ENCODE data around the gene JMJD6.
"Not testable (repeated sequence)": the region's sequence is repeated elsewhere in the genome, so short reads cannot be mapped to it uniquely, and the experiment has no call there.

Gene JMJD6

GRCh38 chr17:76726231-76726775, at the start of gene JMJD6:
Gene JMJD6 (minus strand): TSS chr17:76726606. CDS start chr17:76726475, 131 bp downstream.
- peak; percentile 98 for DNase-seq

GRCh38 chr17:76775021-76775600, 48.7 kb upstream of the JMJD6 start:
- no peak for DNase-seq

DNA sequence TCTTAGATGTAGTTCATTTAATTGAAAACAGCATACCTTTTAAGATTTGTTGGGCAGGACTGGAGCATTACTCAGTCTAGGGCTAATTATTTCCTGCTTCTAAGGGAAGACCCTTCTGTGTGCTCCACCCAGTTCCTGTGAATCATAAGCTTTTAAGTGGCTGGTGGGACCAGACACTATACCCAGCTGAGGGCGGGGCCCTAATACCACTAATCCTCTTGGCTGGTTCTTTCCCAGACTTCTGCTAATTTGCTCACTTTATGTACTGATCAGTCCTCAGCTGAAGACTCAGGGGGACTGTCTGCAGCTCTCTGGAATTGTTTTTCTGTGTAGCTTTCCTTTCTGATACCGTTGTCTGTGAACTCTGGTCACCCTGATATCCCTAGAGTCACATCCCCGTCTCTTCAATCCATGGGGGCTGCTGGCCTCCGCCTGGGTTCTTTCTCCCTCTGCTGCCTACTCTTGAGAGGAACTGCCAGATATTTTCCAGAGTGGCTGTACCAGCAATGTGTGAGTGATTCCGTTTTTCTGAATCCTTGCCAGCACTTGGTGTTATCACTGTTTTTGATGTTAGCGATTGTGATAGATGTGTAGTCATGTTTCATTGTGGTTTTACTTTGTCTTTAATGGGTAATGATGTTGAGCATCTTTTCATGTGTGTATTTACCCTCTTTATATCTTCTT, 46.6 kb upstream of the JMJD6 start:
- DNase-seq = peak; percentile 56

DNA sequence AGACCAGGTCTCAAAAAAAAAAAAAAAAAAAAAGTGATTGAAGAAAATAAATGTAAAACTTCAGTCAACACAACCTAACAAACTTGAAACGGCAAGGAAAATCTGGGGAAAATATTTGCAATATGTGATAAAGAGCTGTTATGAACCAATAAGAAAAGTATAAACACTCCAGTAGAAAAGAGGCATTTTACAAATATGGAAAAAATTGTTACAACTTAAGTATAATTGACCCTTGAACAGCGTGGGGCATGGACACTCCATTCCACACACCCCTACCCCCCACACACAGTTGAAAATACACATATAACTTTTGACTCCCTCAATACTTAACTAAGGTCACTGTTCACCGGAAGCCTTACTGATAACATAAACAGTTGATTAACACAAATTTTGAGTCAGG, 32.2 kb upstream of the JMJD6 start:
- no peak for DNase-seq

DNA sequence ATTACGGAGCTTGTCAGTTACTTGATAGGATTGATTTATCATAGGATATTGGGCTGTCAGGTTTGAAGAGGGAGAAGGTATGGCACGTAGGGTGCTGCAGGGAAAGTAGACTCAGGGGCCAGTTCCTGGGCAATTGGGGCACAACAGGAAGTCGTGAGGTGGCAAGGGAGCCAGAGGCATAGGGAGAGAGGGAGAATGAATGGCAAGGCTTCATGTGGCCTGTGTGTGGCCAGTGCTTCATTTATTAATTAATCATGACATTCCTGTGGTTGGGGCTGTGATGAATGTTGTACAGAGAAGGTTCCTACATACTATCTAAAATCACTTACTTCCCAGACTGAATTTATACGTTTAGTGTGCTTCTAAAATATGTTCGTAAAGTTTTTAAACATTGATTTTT, 30.9 kb upstream of the JMJD6 start:
- no peak for DNase-seq

DNA sequence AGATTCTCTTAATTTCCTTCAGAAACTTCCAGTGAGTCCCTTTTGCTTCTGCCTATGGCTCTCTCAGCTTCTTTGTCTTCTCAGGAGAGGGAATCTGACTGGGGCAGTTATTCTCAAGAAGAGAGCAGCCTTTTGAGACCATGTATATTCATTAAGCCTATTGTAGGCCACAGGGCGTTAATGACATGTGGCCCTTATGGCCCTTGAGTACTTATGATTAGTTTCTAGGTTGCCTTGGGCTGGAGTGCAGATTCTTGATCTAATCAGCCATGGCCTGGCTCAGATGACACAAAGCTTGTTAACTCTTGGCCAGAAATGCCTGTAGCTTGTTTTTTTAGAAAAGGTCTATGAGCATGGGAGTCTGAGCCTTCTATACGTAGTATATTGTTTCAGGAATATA, 28.9 kb upstream of the JMJD6 start:
- DNase-seq = no peak

GRCh38 chr17:76753061-76753961, 26.9 kb upstream of the JMJD6 start:
- no peak for DNase-seq

- no peak for DNase-seq
Observed at GRCh38 chr17:76752006-76752405, 25.6 kb upstream of the JMJD6 start.

GRCh38 chr17:76751416-76751993, 25.1 kb upstream of the JMJD6 start:
- DNase-seq = no peak

- DNase-seq = no peak
Observed at GRCh38 chr17:76748657-76749056, 22.3 kb upstream of the JMJD6 start.

DNA sequence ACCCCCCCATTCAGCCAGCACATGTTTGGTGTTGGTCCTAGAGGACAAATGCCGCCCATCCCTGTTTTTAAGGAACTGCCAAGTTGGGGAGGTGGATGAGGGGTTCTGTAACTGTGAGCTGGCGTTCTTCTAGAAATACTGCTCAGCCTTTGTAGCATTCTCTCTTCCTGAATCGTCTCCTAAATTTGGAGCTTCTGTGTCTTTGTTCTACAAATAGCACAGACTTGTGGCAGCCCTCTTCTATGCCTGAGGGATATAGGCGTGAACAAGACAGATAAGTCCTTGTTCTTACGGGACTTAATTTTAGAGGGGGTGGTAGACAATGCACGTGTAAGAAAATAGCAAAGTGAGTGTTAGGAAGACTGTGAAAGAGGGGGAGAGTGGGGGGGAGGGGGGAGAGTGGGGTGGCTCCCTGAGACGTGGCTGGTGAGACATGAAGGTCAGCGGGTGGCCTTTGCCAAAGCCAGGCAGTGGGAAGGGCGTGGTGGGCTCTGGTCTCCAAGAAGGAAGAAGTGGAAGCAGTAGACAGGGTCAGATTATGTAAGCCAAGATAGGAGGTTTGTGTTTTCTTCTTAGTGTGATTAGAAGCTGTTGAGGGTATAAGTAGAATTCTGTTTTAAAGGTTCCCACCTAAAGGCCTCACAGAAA, 21.4 kb upstream of the JMJD6 start:
- DNase-seq = no peak

- DNase-seq = not testable (repeated sequence)
Observed at GRCh38 chr17:76745785-76746184, 19.4 kb upstream of the JMJD6 start.

GRCh38 chr17:76744747-76745146, 18.3 kb upstream of the JMJD6 start:
- no peak for DNase-seq

- DNase-seq = no peak
Observed at GRCh38 chr17:76742958-76743357, 16.6 kb upstream of the JMJD6 start.

DNA sequence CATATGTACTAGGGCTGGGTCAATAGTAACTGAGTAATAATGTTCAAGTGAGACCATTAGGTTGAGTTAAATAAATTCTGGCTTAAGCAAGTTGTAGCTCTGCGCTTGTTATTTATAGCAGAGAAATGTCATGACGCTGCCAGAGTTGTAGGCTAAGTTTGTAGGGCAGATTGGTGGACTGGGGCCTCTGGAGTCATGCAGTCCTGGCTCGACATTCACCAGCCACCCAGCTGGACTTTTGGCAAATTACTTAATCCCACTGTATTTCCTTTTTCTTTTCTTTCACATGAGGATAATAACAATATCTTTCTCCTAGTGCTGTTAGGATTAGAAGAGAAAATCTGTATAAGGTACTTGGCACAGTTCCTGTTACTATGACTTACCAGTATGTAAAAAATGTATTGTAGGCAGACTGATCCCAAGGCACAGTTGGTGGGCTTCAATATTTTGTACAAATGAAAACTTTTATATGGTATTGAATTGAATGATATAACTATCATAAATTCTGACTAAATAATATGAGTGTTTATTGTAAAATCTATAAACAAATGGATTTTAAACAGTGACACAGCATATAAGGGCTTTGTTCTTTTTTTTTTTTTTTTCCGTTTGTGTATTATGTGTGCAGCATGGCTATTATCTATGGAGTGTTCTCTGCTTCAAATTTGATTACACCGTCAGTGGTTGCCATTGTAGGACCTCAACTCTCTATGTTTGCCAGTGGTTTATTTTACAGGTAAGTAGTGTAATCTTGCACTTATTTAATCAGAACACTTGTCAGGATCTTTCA, 14.1 kb upstream of the JMJD6 start:
- peak; percentile 37 for DNase-seq

- not testable (repeated sequence) for DNase-seq
Observed at GRCh38 chr17:76739568-76740115, 13.2 kb upstream of the JMJD6 start.

- DNase-seq = no peak
Observed at GRCh38 chr17:76738468-76738850, 12.1 kb upstream of the JMJD6 start.

- DNase-seq = peak; percentile 97
Observed at GRCh38 chr17:76737676-76738467, 11.5 kb upstream of the JMJD6 start, which contains the start of gene MFSD11. Gene MFSD11 (plus strand): TSS chr17:76738119. CDS start chr17:76738353, 234 bp downstream.

DNA sequence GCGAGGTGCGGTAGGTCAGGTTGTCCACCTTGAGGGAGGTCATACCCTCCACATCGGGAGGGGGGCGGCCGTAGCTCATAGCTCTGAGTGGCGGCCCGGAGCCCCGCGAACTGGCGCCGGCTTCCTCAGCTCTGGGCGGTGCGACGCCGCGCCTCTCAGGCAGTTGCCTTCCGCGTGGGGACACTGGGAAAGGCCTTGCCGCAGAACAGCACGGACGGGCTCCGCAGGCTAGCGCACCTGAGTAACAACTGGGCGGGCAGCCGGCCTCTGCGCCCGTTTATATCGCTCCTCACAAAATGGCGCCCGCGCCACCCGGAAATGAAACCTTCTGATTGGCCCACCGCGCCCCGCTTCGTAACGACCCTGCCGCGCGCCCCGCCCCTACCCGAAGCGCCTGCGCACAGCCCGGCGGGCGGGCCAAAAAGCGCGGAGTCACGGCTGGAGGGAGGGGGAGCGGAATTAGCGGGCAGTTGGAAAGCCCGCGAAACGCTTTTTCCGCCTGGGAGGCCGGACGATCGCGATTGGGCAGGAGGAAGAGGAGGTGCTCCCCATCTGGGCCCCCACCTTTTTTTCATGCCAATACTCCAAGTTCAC, 10.8 kb upstream of the JMJD6 start, which contains the start of gene SRSF2:
Gene SRSF2 (minus strand): TSS at position 250 of the 594 bp plus-strand sequence. CDS start 171 bp downstream, at position 79.
- peak; percentile 99 for DNase-seq
